Activated naive CD4-positive, alpha-beta T cell treated with anti-CD3 and anti-CD28 coated beads for 36 hours (primary cell): ENCODE data around the gene CDK9. TPM values are rescaled to one million over a fixed set of nuclear protein-coding genes. Genes with fewer than 3 reads are reported as not detected.
"Not testable (repeated sequence)": the region's sequence is repeated elsewhere in the genome, so short reads cannot be mapped to it uniquely, and the experiment has no call there.

Experiments
- CTCF ChIA-PET: fragments of 350-600 bp; sonication (Branson Sonifier 250); formaldehyde crosslinking; loops from one replicate; lab custom pipeline; 2021; ENCODE audit warnings: antibody characterized with exemption; lab: Charles Lee
- DNase-seq: peaks from one replicate; pipeline ENCODE4 v3.0.0-alpha.2; 2020
- H3K27ac Mint-ChIP-seq: one replicate; pipeline ENCODE4 v1.8.0; 2021; ENCODE audit warnings: mild to moderate bottlenecking, mixed read lengths
- H3K27me3 Mint-ChIP-seq: one replicate; pipeline ENCODE4 v1.8.0; 2021; ENCODE audit warnings: low read depth, mixed read lengths
- H3K36me3 Mint-ChIP-seq: one replicate; pipeline ENCODE4 v1.8.0; 2021; ENCODE audit warnings: low read depth, mixed read lengths
- H3K4me1 Mint-ChIP-seq: one replicate; pipeline ENCODE4 v1.8.0; 2021; ENCODE audit warnings: low read depth, mixed read lengths
- H3K4me3 Mint-ChIP-seq: one replicate; pipeline ENCODE4 v1.8.0; 2021; ENCODE audit warnings: mild to moderate bottlenecking, moderate library complexity, mixed read lengths
- H3K9me3 Mint-ChIP-seq: one replicate; pipeline ENCODE4 v1.8.0; 2021; ENCODE audit warnings: mixed read lengths
- intact Hi-C: fragments of 100-400 bp; cut with micrococcal nuclease; formaldehyde crosslinking; loops from one replicate; pipeline ENCODE4 v1.15.1; 2023
- total RNA-seq, 2 experiments: library from RNA; stranded (reverse); gene quantifications; one replicate each; pipeline ENCODE4 v1.2.3, GENCODE V29; 2021

CDK9 gene
- total RNA-seq, 2 experiments from 2014 or later, result 64.6 to 73.6 TPM

DNA sequence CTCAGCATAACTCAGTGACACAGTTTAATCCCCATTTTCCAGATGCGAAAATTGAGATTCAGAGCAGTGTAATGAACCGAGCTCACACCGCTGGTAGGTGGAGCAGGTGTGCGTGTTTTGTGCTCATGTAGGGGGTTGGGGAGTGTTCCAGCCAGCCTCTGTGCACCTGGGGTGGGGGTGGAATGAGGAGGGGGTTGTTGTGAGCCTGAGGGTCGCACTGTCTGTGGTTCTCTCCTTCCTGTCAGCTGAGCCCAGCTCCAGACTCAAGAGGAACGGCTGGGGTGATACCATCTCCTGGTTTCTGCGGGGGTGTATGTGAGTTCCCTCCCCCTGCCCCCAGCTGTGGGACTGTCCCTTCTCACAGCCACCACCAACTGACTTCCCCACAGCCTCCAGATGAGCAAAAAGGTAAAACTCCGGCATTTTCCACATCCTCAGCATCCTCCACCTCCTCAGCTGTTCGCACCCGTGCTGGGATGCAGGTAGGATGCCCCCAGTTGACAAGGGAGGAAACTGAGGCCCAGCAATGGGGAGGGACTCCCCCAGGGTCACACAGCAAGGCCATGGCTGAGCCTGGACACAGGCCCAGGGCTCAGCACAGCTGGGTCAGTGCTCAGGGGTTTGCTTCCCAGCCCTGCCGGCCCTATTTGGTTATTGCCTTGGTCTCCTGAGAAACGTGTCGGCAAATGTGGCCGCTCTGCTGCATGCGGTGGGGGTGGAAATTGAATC, 9.5 kb upstream of the CDK9 start:
- Mint-ChIP-seq H3K4me1 (peaks cover 48% of the 10 kb centered on the region), H3K27me3 (no peaks in the 10 kb centered on the region), H3K27ac (peak overlapping the region; percentile 96), H3K4me3 (peak overlapping the region; percentile 96), H3K9me3 (no peaks in the 10 kb centered on the region), H3K36me3 (peaks cover 23% of the 10 kb centered on the region)
- peak; percentile 88 for DNase-seq
- intact Hi-C loops, result loop anchor here (1.0 to 10.0 kb wide), 3 partner anchors 9 to 532 kb away; partner anchors contain the start of gene ZNF79
- CTCF ChIA-PET, result interaction anchor here (0.9 to 2.8 kb wide), 4 partner anchors 9 to 41 kb away, joined by 3 to 15 read pairs (median 6); partner anchors contain the start of genes CDK9 and TOR2A

DNA sequence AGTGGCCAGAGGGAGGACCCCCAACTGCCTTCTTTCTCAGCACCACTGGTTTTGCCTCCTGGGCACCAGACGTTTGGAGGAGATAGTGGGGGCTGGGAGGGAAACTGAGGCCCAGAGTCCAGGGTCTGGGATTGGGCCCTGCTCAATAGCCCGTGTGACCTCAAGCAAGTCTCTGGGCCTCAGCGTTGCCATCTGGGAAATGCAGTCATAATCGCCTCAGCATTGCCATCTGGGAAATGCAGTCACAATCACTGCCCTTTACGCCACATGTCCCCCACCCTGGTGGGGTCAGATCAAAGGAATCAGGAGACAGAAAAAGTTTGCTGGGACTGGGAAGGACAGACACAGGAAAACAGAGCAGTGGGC, 8.9 kb upstream of the CDK9 start:
- peaks cover 49% of the 10 kb centered on the region for H3K4me1 Mint-ChIP-seq
- CTCF ChIA-PET, result interaction anchor here (0.9 to 2.8 kb wide), 3 partner anchors 8 to 21 kb away, joined by 3 to 15 read pairs (median 4); partner anchors contain the start of gene CDK9
- peak overlapping the region; percentile 96 for H3K4me3 Mint-ChIP-seq
- no peaks in the 10 kb centered on the region for H3K9me3 Mint-ChIP-seq
- intact Hi-C loops, result loop anchor here (1.0 to 10.0 kb wide), 3 partner anchors 8 to 532 kb away; partner anchors contain the start of gene ZNF79
- DNase-seq, result peak; percentile 55
- H3K36me3 Mint-ChIP-seq, result peaks cover 20% of the 10 kb centered on the region
- no peaks in the 10 kb centered on the region for H3K27me3 Mint-ChIP-seq
- peak overlapping the region; percentile 96 for H3K27ac Mint-ChIP-seq

- intact Hi-C loops, result loop anchor here (2.0 to 10.0 kb wide), 2 partner anchors 353 to 533 kb away; partner anchors contain the start of gene ZNF79
- no peaks in the 10 kb centered on the region for H3K27me3 Mint-ChIP-seq
- peaks cover 20% of the 10 kb centered on the region for H3K36me3 Mint-ChIP-seq
- H3K27ac Mint-ChIP-seq, result peak overlapping the region; percentile 96
- peaks cover 50% of the 10 kb centered on the region for H3K4me1 Mint-ChIP-seq
- H3K4me3 Mint-ChIP-seq, result peak overlapping the region; percentile 96
- H3K9me3 Mint-ChIP-seq, result no peaks in the 10 kb centered on the region
- peak; percentile 48 for DNase-seq
- CTCF ChIA-PET, result interaction anchor here (1.0 to 1.2 kb wide), 2 partner anchors 12 to 92 kb away, joined by 4 to 5 read pairs; no protein-coding TSS in a partner anchor
These were observed 8.4 kb upstream of the CDK9 start for GRCh38 chr9:127777368-127777980.

DNA sequence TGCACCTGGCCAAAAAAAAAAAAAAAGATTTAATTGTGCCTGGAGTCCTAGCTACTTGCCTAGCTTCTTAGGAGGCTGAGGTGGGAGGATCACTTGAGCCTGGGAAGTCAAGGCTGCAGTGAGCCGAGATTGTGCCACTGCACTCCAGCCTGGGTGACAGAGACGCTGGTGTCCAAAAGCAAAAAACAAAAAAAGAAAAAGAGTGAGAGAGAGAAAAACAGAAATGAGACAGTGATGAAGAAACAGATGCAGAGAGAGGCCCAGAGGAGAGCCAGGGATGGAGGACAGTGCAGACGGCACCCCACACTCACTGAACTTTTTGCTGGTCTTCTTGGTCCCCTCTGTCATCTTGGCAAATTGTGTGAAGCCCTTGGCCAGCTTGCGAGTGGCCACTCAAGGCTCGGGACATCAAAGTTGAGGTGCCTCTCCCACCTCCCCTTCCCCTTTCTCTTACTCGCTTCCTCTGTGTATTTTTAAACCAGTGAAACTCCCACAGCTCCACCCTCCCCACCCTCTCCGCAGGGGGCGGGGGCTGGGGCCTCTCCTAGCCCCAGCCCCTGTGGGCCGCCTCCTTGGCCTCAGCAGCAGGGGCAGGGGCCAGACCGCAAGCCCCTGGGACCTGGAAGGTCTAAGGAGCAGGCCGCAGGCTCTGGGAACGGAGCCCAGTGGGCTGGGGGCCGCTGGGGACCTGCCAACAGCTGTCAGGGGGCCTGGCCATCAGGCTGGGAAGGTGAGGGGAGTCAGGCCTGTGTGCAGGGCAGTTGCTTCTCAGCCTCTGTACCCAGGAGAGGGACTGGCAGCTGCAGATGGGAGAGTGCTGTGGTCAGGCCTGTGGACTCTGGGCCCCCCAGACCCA, 7.3 kb upstream of the CDK9 start, which contains the start of gene SH2D3C:
SH2D3C (minus strand) TSS at position 387 of the 856 bp plus-strand sequence; CDS start at position 348, 39 bp downstream.
- Mint-ChIP-seq H3K4me3 (peak within 1 kb of the TSS; percentile 96), H3K27ac (peak within 1 kb of the TSS; percentile 96), H3K36me3 (peaks cover 20% of the 10 kb centered on the region), H3K4me1 (peaks cover 59% of the 10 kb centered on the region), H3K27me3 (no peaks in the 10 kb centered on the region), H3K9me3 (no peaks in the 10 kb centered on the region)
- intact Hi-C loops, result loop anchor here (1.0 to 10.0 kb wide), 2 partner anchors 7 to 534 kb away; no protein-coding TSS in a partner anchor
- DNase-seq, result peak; percentile 69
- CTCF ChIA-PET, result interaction anchor here (0.6 to 1.3 kb wide), 6 partner anchors 11 to 135 kb away, joined by 3 to 7 read pairs (median 4); partner anchors contain the start of gene TOR2A

GRCh38 chr9:127779136-127779981, 6.5 kb upstream of the CDK9 start:
- H3K36me3 Mint-ChIP-seq, result peaks cover 15% of the 10 kb centered on the region
- intact Hi-C loops, result loop anchor here (1.0 to 10.0 kb wide), 2 partner anchors 8 to 535 kb away; no protein-coding TSS in a partner anchor
- peak overlapping the region; percentile 96 for H3K27ac Mint-ChIP-seq
- peak overlapping the region; percentile 96 for H3K4me3 Mint-ChIP-seq
- H3K4me1 Mint-ChIP-seq, result peaks cover 65% of the 10 kb centered on the region
- H3K9me3 Mint-ChIP-seq, result no peaks in the 10 kb centered on the region
- peak; percentile 87 for DNase-seq
- CTCF ChIA-PET, result interaction anchor here (0.6 to 1.3 kb wide), 4 partner anchors 12 to 61 kb away, joined by 3 to 7 read pairs (median 4); partner anchors contain the start of gene TOR2A
- no peaks in the 10 kb centered on the region for H3K27me3 Mint-ChIP-seq

DNA sequence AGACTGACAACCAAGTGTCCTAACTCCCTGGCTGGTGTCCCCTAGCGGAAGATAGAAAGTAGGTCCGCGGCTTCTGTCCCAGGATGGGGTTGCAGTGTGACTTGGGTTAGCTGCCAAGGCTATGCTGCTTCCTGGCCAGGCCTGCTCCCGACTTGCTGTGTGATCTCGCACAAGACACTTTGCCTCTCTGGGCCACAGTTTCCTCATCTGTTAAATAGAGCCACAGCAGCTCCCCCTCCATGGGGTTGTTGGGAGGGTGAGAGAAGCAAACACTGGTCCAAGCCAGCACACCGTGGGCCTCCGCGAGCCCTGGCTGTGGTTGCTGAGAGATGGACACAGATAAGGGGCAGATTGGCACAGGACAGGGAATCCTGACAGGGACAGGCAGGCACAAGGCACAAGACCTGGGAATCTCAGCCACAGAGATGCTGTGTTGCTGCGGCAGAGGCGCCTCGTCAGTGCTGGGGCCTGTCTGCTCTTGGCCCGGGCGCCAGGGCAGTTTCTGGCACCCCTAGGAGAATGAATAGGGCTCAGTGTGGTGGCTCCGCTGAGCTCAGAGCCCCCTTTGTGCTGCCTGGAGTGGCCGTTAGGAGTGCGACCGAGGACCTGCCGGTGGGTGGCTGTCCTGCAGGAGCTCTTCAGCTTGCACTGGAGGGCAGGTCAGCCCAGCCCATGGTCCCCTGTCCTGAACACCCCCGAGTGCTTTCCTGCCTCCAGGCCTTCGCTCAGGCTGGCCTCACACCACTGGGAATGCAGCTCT, 5.5 kb upstream of the CDK9 start:
- H3K4me1 Mint-ChIP-seq, result peaks cover 69% of the 10 kb centered on the region
- no peaks in the 10 kb centered on the region for H3K27me3 Mint-ChIP-seq
- no peak for DNase-seq
- H3K27ac Mint-ChIP-seq, result peak overlapping the region; percentile 80
- H3K9me3 Mint-ChIP-seq, result no peaks in the 10 kb centered on the region
- CTCF ChIA-PET, result interaction anchor here (0.8 to 1.0 kb wide), 3 partner anchors 13 to 46 kb away, joined by 3 to 5 read pairs (median 4); partner anchors contain the start of gene TOR2A
- H3K4me3 Mint-ChIP-seq, result no peak overlapping the region
- H3K36me3 Mint-ChIP-seq, result peaks cover 14% of the 10 kb centered on the region
- intact Hi-C loops, result no loop called here

DNA sequence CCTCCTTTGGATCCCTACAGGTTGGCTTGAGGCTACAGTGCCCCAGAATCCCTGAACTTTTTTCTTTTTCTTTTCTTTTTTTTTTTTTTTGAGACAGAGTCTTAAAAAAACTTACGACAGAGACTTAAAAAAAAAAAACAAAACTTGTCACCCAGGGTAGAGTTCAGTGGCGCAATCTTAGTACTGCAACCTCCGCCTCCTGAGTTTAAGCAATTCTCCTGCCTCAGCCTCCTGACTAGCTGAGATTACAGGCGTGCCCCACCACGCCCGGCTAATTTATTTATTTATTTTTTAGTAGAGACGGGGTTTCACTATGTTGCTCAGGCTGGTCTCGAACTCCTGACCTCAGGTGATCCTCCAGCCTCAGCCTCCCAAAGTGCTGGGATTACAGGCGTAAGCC, 4.9 kb upstream of the CDK9 start:
- Mint-ChIP-seq H3K27ac (peak overlapping the region; percentile 80), H3K36me3 (peaks cover 14% of the 10 kb centered on the region), H3K4me1 (peaks cover 69% of the 10 kb centered on the region)
- H3K4me3 Mint-ChIP-seq, DNase-seq, H3K9me3 Mint-ChIP-seq, intact Hi-C loops, H3K27me3 Mint-ChIP-seq: not testable (repeated sequence)
- CTCF ChIA-PET, result interaction anchor here (0.8 to 1.0 kb wide), 2 partner anchors 15 to 46 kb away, joined by 3 to 4 read pairs; partner anchors contain the start of gene TOR2A

GRCh38 chr9:127781806-127782205, 4.0 kb upstream of the CDK9 start:
- Mint-ChIP-seq H3K9me3 (no peaks in the 10 kb centered on the region), H3K27me3 (no peaks in the 10 kb centered on the region), H3K4me1 (peaks cover 65% of the 10 kb centered on the region), H3K4me3 (no peak overlapping the region), H3K27ac (peak overlapping the region; percentile 75), H3K36me3 (peaks cover 14% of the 10 kb centered on the region)
- DNase-seq, result no peak
- CTCF ChIA-PET, result interaction anchor here (4.9 kb wide), 1 partner anchor 47 kb away, joined by 52 read pairs; the partner anchor contains the start of gene TOR2A
- intact Hi-C loops, result no loop called here

GRCh38 chr9:127783111-127784008, 2.5 kb upstream of the CDK9 start:
- intact Hi-C loops, result loop anchor here (2.0 kb wide), 1 partner anchor 133 kb away; the partner anchor contains the start of gene ST6GALNAC4
- H3K9me3 Mint-ChIP-seq, result no peaks in the 10 kb centered on the region
- peak; percentile 90 for DNase-seq
- peak overlapping the region; percentile 91 for H3K27ac Mint-ChIP-seq
- CTCF ChIA-PET, result interaction anchor here (0.7 to 5.0 kb wide), 8 partner anchors 10 to 86 kb away, joined by 3 to 52 read pairs (median 12); partner anchors contain the start of gene TOR2A
- no peaks in the 10 kb centered on the region for H3K27me3 Mint-ChIP-seq
- H3K4me3 Mint-ChIP-seq, result peak overlapping the region; percentile 63
- H3K36me3 Mint-ChIP-seq, result peaks cover 15% of the 10 kb centered on the region
- peaks cover 73% of the 10 kb centered on the region for H3K4me1 Mint-ChIP-seq
